Measurements from ENCODE around the gene ICAM1. TPM values are rescaled to one million over a fixed set of nuclear protein-coding genes. Genes with fewer than 3 reads are reported as not detected.
"Not testable (repeated sequence)": the region's sequence is repeated elsewhere in the genome, so short reads cannot be mapped to it uniquely, and the experiment has no call there.

The ICAM1 gene
- total RNA-seq, 1 donor: 6.5 TPM

GRCh38 chr19:10231612-10232228, 39.2 kb upstream of the ICAM1 start:
- no peak for DNase-seq (ENCODE audit: low read depth)
- TF ChIP-seq CTCF (IDR thresholded peaks at IDR 0.05; ENCODE audit: insufficient read depth, low read length): no peak
- peak overlapping the region; percentile 88 for H3K4me3 ChIP-seq (ENCODE audit: low read depth, low read length)

- DNase-seq (ENCODE audit: low read depth): no peak
- H3K4me3 ChIP-seq (ENCODE audit: low read depth, low read length): no peak overlapping the region
- TF ChIP-seq CTCF (IDR thresholded peaks at IDR 0.05; ENCODE audit: insufficient read depth, low read length): no peak
These were observed 37.0 kb upstream of the ICAM1 start for GRCh38 chr19:10233946-10234345.

- TF ChIP-seq CTCF (IDR thresholded peaks at IDR 0.05; ENCODE audit: insufficient read depth, low read length): no peak
- H3K4me3 ChIP-seq (ENCODE audit: low read depth, low read length): no peak overlapping the region
- DNase-seq (ENCODE audit: low read depth): no peak
These were observed 35.9 kb upstream of the ICAM1 start for GRCh38 chr19:10235003-10235402.

GRCh38 chr19:10235409-10235808, 35.5 kb upstream of the ICAM1 start:
- DNase-seq (ENCODE audit: low read depth); H3K4me3 ChIP-seq (ENCODE audit: low read depth, low read length): not testable (repeated sequence)

- TF ChIP-seq CTCF (IDR thresholded peaks at IDR 0.05; ENCODE audit: insufficient read depth, low read length): no peak
- no peak overlapping the region for H3K4me3 ChIP-seq (ENCODE audit: low read depth, low read length)
- DNase-seq (ENCODE audit: low read depth): no peak
These were observed 33.2 kb upstream of the ICAM1 start for GRCh38 chr19:10237702-10238101.

GRCh38 chr19:10238172-10238783, 32.6 kb upstream of the ICAM1 start:
- no peak overlapping the region for H3K4me3 ChIP-seq (ENCODE audit: low read depth, low read length)
- peak; percentile 97 for DNase-seq (ENCODE audit: low read depth)
- no peak for TF ChIP-seq CTCF (IDR thresholded peaks at IDR 0.05; ENCODE audit: insufficient read depth, low read length)

- DNase-seq (ENCODE audit: low read depth); H3K4me3 ChIP-seq (ENCODE audit: low read depth, low read length): not testable (repeated sequence)
These were observed 29.0 kb upstream of the ICAM1 start for GRCh38 chr19:10241826-10242449.

- H3K4me3 ChIP-seq (ENCODE audit: low read depth, low read length): no peak overlapping the region
- TF ChIP-seq CTCF (IDR thresholded peaks at IDR 0.05; ENCODE audit: insufficient read depth, low read length): no peak
- no peak for DNase-seq (ENCODE audit: low read depth)
These were observed 27.3 kb upstream of the ICAM1 start for GRCh38 chr19:10243606-10244005.
